B cell (primary cell): Measurements from ENCODE around the gene RBM11.

Experiments
- EZH2 ChIP-seq: IDR thresholded peaks from 2 replicates; pipeline ENCODE4 v1.6.1; 2012; ENCODE audit warnings: borderline replicate concordance, low read depth, mild to moderate bottlenecking, moderate library complexity, low read length; ENCODE audit not compliant: insufficient read depth, poor library complexity, severe bottlenecking
- TF ChIP-seq, protein P1 (sequence below): fragments of 200-600 bp; IDR thresholded peaks from one replicate; pipeline ENCODE4 v1.8.0; 2022; ENCODE audit warnings: antibody characterized with exemption, mild to moderate bottlenecking

DNA sequence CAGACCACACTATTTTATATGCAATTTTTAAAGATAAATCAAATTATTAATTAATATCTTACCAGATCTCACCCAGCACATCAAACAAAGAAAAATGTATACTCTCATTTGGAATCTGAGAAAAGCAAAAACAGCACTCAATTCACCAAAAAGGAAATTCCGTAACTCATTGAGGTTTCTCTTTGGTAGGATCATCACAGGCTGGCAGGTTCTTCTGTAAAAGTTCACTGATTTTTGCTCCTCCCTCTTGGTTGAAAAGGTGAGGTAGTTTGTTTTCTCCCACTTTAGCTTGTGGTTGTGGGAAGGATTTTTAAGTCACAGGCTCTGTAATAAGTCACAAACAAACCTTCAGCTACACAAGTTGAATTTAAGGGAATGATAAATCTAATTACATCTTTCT lies 5.2 kb upstream of the RBM11 start, which contains the start of gene LIPI:
- TF ChIP-seq, protein P1, sequence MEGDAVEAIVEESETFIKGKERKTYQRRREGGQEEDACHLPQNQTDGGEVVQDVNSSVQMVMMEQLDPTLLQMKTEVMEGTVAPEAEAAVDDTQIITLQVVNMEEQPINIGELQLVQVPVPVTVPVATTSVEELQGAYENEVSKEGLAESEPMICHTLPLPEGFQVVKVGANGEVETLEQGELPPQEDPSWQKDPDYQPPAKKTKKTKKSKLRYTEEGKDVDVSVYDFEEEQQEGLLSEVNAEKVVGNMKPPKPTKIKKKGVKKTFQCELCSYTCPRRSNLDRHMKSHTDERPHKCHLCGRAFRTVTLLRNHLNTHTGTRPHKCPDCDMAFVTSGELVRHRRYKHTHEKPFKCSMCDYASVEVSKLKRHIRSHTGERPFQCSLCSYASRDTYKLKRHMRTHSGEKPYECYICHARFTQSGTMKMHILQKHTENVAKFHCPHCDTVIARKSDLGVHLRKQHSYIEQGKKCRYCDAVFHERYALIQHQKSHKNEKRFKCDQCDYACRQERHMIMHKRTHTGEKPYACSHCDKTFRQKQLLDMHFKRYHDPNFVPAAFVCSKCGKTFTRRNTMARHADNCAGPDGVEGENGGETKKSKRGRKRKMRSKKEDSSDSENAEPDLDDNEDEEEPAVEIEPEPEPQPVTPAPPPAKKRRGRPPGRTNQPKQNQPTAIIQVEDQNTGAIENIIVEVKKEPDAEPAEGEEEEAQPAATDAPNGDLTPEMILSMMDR: no peak
- TF ChIP-seq EZH2: no peak
